HEK293T (cell line): ENCODE measurements around the gene SLCO3A1.

ENCODE experiments used
- CTCF ChIA-PET: fragments of 350-600 bp; formaldehyde crosslinking; extraction: SDS; loops from one replicate; lab custom pipeline; 2021; ENCODE audit warnings: antibody characterized with exemption, inconsistent platforms; lab: Yijun Ruan, JAX
- POLR2A ChIA-PET: fragments of 350-600 bp; formaldehyde crosslinking; extraction: SDS; loops from one replicate; lab custom pipeline; 2020; ENCODE audit warnings: antibody characterized with exemption, inconsistent platforms; lab: Yijun Ruan, JAX
- DNase-seq: peaks from one replicate; pipeline ENCODE4 v3.0.0; 2012; ENCODE audit warnings: mixed read lengths; ENCODE audit errors: extremely low spot score
- ARNT ChIP-seq: fragments of 450-650 bp; IDR thresholded peaks from 2 replicates; pipeline ENCODE4 v1.6.1; 2017; ENCODE audit warnings: mild to moderate bottlenecking
- BHLHE40 ChIP-seq: fragments of 450-650 bp; IDR thresholded peaks from 2 replicates; pipeline ENCODE4 v1.6.1; 2016; ENCODE audit warnings: mild to moderate bottlenecking, moderate library complexity, borderline replicate concordance
- CTBP1 ChIP-seq: fragments of 450-650 bp; IDR thresholded peaks from 2 replicates; pipeline ENCODE4 v1.6.1; 2016; ENCODE audit warnings: borderline replicate concordance
- ELF4 ChIP-seq: fragments of 450-650 bp; IDR thresholded peaks from 2 replicates; pipeline ENCODE4 v1.6.1; 2017; ENCODE audit warnings: antibody characterized with exemption
- FOXA1 ChIP-seq: fragments of 450-650 bp; IDR thresholded peaks from 2 replicates; pipeline ENCODE4 v1.6.1; 2016; ENCODE audit warnings: mild to moderate bottlenecking
- FOXK2 ChIP-seq: fragments of 450-650 bp; IDR thresholded peaks from 2 replicates; pipeline ENCODE4 v1.6.1; 2016; ENCODE audit warnings: mild to moderate bottlenecking
- FOXM1 ChIP-seq: fragments of 450-650 bp; IDR thresholded peaks from 2 replicates; pipeline ENCODE4 v1.6.1; 2017; ENCODE audit warnings: mild to moderate bottlenecking, borderline replicate concordance
- HDGF ChIP-seq: fragments of 450-650 bp; IDR thresholded peaks from 2 replicates; pipeline ENCODE4 v1.6.1; 2017; ENCODE audit warnings: antibody characterized with exemption, borderline replicate concordance
- L3MBTL2 ChIP-seq: fragments of 450-650 bp; conservative IDR thresholded peaks from 2 replicates; pipeline ENCODE4 v1.6.1; 2016; ENCODE audit warnings: mild to moderate bottlenecking
- LEF1 ChIP-seq: fragments of 450-650 bp; IDR thresholded peaks from 2 replicates; pipeline ENCODE4 v1.6.1; 2017; ENCODE audit warnings: mild to moderate bottlenecking, borderline replicate concordance
- NFRKB ChIP-seq: fragments of 450-650 bp; IDR thresholded peaks from 2 replicates; pipeline ENCODE4 v1.6.1; 2016; ENCODE audit warnings: mild to moderate bottlenecking, moderate library complexity
- PKNOX1 ChIP-seq: fragments of 450-650 bp; IDR thresholded peaks from 2 replicates; pipeline ENCODE4 v1.6.1; 2016
- SP1 ChIP-seq: fragments of 450-650 bp; IDR thresholded peaks from 2 replicates; pipeline ENCODE4 v1.6.1; 2017
- SUZ12 ChIP-seq: fragments of 450-650 bp; IDR thresholded peaks from 2 replicates; pipeline ENCODE4 v1.6.1; 2016; ENCODE audit warnings: mild to moderate bottlenecking
- TARDBP ChIP-seq: fragments of 450-650 bp; IDR thresholded peaks from 2 replicates; pipeline ENCODE4 v1.6.1; 2016
- ZNF384 ChIP-seq: fragments of 450-650 bp; IDR thresholded peaks from 2 replicates; pipeline ENCODE4 v1.6.1; 2016

Gene SLCO3A1

GRCh38 chr15:91876187-91876586 lies 22.7 kb downstream of the SLCO3A1 start:
- ChIA-PET POLR2A (no interaction called here), CTCF (no interaction called here)
- DNase-seq, result no peak
- TF ChIP-seq BHLHE40 (no peak), LEF1 (no peak), TARDBP (no peak), SUZ12 (no peak), ZNF384 (no peak), NFRKB (no peak), HDGF (no peak)

GRCh38 chr15:91878319-91878870 lies 24.9 kb downstream of the SLCO3A1 start:
- ChIA-PET POLR2A (no interaction called here), CTCF (no interaction called here)
- DNase-seq, result no peak
- TF ChIP-seq PKNOX1, result no peak
- TF ChIP-seq NFRKB, result no peak
- TF ChIP-seq FOXK2, result no peak
- no peak for TF ChIP-seq SP1
- TF ChIP-seq ELF4, result no peak
- no peak for TF ChIP-seq ARNT
- no peak for TF ChIP-seq TARDBP
- no peak for TF ChIP-seq BHLHE40
- no peak for TF ChIP-seq CTBP1
- no peak for TF ChIP-seq ZNF384
- no peak for TF ChIP-seq LEF1
- no peak for TF ChIP-seq SUZ12
- no peak for TF ChIP-seq FOXA1
- TF ChIP-seq HDGF, result no peak
- TF ChIP-seq FOXM1, result no peak
- TF ChIP-seq L3MBTL2, result no peak

- DNase-seq, result no peak
- no peak for TF ChIP-seq FOXK2
- TF ChIP-seq PKNOX1, result no peak
- TF ChIP-seq SP1, result no peak
- TF ChIP-seq BHLHE40, result no peak
- no peak for TF ChIP-seq LEF1
- TF ChIP-seq NFRKB, result no peak
- TF ChIP-seq ARNT, result no peak
- TF ChIP-seq FOXM1, result no peak
- CTCF ChIA-PET, result no interaction called here
- POLR2A ChIA-PET, result no interaction called here
Measured at GRCh38 chr15:91879158-91879557, 25.6 kb downstream of the SLCO3A1 start.

GRCh38 chr15:91880373-91880772 lies 26.9 kb downstream of the SLCO3A1 start:
- TF ChIP-seq FOXA1 (no peak), FOXM1 (no peak), LEF1 (no peak), SUZ12 (no peak), NFRKB (no peak), ZNF384 (no peak), CTBP1 (no peak), SP1 (no peak), PKNOX1 (no peak), TARDBP (no peak), FOXK2 (no peak), HDGF (no peak), L3MBTL2 (no peak)
- POLR2A ChIA-PET, result no interaction called here
- DNase-seq, result no peak
- CTCF ChIA-PET, result no interaction called here

- no peak for DNase-seq
- POLR2A ChIA-PET, result no interaction called here
- TF ChIP-seq ARNT (no peak), NFRKB (no peak), SUZ12 (no peak), L3MBTL2 (no peak), FOXK2 (no peak), SP1 (no peak), CTBP1 (no peak)
- CTCF ChIA-PET, result no interaction called here
Measured at GRCh38 chr15:91881569-91882297, 28.2 kb downstream of the SLCO3A1 start.

GRCh38 chr15:91882858-91883586 lies 29.5 kb downstream of the SLCO3A1 start:
- TF ChIP-seq PKNOX1, result no peak
- no peak for TF ChIP-seq HDGF
- TF ChIP-seq LEF1, result no peak
- TF ChIP-seq BHLHE40, result no peak
- no peak for TF ChIP-seq L3MBTL2
- no peak for TF ChIP-seq SUZ12
- no peak for TF ChIP-seq NFRKB
- TF ChIP-seq FOXK2, result no peak
- TF ChIP-seq CTBP1, result no peak
- TF ChIP-seq TARDBP, result no peak
- TF ChIP-seq ZNF384, result no peak
- no peak for TF ChIP-seq FOXA1
- TF ChIP-seq SP1, result no peak
- TF ChIP-seq FOXM1, result no peak
- no peak for TF ChIP-seq ELF4
- no peak for TF ChIP-seq ARNT
- ChIA-PET POLR2A (no interaction called here), CTCF (no interaction called here)
- no peak for DNase-seq
